Brain microvascular endothelial cell (primary cell): ENCODE data around the gene GSTA4.
A peak's percentile ranks its signal among the peaks of the same experiment; 100 is the strongest.
"Not testable (repeated sequence)": the region's sequence is repeated elsewhere in the genome, so short reads cannot be mapped to it uniquely, and the experiment has no call there.

ENCODE experiments used
- DNase-seq: peaks from one replicate; pipeline ENCODE4 v3.0.0-alpha.2; 2020
- H3K27ac ChIP-seq: fragments of 250-450 bp; sonication (Bioruptor Pico); 2 replicates; pipeline ENCODE4 v1.5.1; 2020; ENCODE audit warnings: mild to moderate bottlenecking, moderate library complexity
- H3K27me3 ChIP-seq: fragments of 250-450 bp; sonication (Bioruptor Pico); replicated peaks from 2 replicates; pipeline ENCODE4 v1.5.1; 2020; ENCODE audit warnings: mild to moderate bottlenecking
- H3K36me3 ChIP-seq: fragments of 250-450 bp; sonication (Bioruptor Pico); replicated peaks from 2 replicates; pipeline ENCODE4 v1.5.1; 2020; ENCODE audit warnings: mild to moderate bottlenecking
- H3K4me3 ChIP-seq: 2 replicates; pipeline ENCODE4 v1.5.1; 2011; ENCODE audit warnings: low read depth, mild to moderate bottlenecking, control low read depth, low read length, moderate library complexity
- CTCF ChIP-seq: IDR thresholded peaks from 2 replicates; pipeline ENCODE4 v1.5.1; 2011; ENCODE audit warnings: low read depth, mild to moderate bottlenecking, moderate library complexity, low read length, control low read depth, inconsistent platforms; ENCODE audit errors: missing control alignments
- in situ Hi-C: cut with HindIII; loops from 2 replicates; pipeline ENCODE4 v1.10.0; 2017; ENCODE audit warnings: low sequenced_read_pairs, low pct_ligation_motif_present

GSTA4 gene

GRCh38 chr6:52995089-52995912, at the start of gene GSTA4:
TSS of gene GSTA4 (minus strand) at chr6:52995284. CDS start at chr6:52994243, 1,041 bp downstream.
- in situ Hi-C loops, H3K27me3 ChIP-seq, H3K36me3 ChIP-seq: not testable (repeated sequence)
- Histone ChIP-seq H3K27ac (peak within 1 kb of the TSS; percentile 98), H3K4me3 (peak within 1 kb of the TSS; percentile 85)
- peak; percentile 98 for DNase-seq
- peak; percentile 87 for TF ChIP-seq CTCF

GRCh38 chr6:53044572-53044971, 49.5 kb upstream of the GSTA4 start:
- peak overlapping the region; percentile 87 for H3K27ac ChIP-seq

GRCh38 chr6:53044071-53044470, 49.0 kb upstream of the GSTA4 start:
- H3K4me3 ChIP-seq: no peak overlapping the region
- H3K27ac ChIP-seq: peak overlapping the region; percentile 87
- in situ Hi-C loops: no loop called here
- peak; percentile 89 for DNase-seq
- H3K36me3 ChIP-seq: no peaks in the 10 kb centered on the region
- no peak for TF ChIP-seq CTCF
- H3K27me3 ChIP-seq: no peaks in the 10 kb centered on the region

More at GRCh38 chr6:53044572-53044971, 49.5 kb upstream of the GSTA4 start:
- no peaks in the 10 kb centered on the region for H3K27me3 ChIP-seq
- no peak for DNase-seq
- H3K36me3 ChIP-seq: no peaks in the 10 kb centered on the region
- no peak overlapping the region for H3K4me3 ChIP-seq
- in situ Hi-C loops: no loop called here
- no peak for TF ChIP-seq CTCF

- H3K4me3 ChIP-seq: no peak overlapping the region
- no peaks in the 10 kb centered on the region for H3K27me3 ChIP-seq
- no peaks in the 10 kb centered on the region for H3K36me3 ChIP-seq
- in situ Hi-C loops: no loop called here
- H3K27ac ChIP-seq: peak overlapping the region; percentile 87
- TF ChIP-seq CTCF: no peak
- DNase-seq: no peak
These were observed 48.5 kb upstream of the GSTA4 start for GRCh38 chr6:53043581-53043980.

- no peaks in the 10 kb centered on the region for H3K27me3 ChIP-seq
- DNase-seq: peak; percentile 73
- no peak overlapping the region for H3K4me3 ChIP-seq
- TF ChIP-seq CTCF: no peak
- in situ Hi-C loops: no loop called here
- peak overlapping the region; percentile 87 for H3K27ac ChIP-seq
- H3K36me3 ChIP-seq: no peaks in the 10 kb centered on the region
These were observed 47.0 kb upstream of the GSTA4 start for GRCh38 chr6:53042112-53042511.
